GM21576 (cell line): Measurements from ENCODE around the gene CALU.

ENCODE experiments used
- ATAC-seq: cut with Tn5 transposase; IDR thresholded peaks from one replicate; pipeline ENCODE4 v1.9.1; 2021; ENCODE audit warnings: mild to moderate bottlenecking, moderate library complexity; ENCODE audit not compliant: unreplicated experiment

Gene CALU

DNA sequence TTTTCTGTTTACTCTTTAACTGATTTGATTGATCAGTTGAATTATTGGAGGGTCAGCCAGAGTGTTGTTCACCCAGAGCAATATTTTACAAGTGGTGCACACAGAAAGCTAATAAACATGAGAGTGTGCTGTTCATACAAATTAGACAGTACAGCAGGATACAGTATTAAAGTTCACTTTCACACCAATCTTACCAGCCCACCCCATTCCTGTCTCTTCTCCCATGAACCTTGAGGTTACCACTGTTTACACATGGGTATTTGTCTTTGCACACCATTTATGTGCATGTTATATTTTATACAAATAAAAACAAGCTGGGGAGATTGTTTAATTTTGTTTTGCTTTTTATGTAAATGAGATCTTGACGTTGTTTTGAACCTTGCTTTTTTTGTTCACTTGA lies 6.5 kb downstream of the CALU start:
- no peak for ATAC-seq

DNA sequence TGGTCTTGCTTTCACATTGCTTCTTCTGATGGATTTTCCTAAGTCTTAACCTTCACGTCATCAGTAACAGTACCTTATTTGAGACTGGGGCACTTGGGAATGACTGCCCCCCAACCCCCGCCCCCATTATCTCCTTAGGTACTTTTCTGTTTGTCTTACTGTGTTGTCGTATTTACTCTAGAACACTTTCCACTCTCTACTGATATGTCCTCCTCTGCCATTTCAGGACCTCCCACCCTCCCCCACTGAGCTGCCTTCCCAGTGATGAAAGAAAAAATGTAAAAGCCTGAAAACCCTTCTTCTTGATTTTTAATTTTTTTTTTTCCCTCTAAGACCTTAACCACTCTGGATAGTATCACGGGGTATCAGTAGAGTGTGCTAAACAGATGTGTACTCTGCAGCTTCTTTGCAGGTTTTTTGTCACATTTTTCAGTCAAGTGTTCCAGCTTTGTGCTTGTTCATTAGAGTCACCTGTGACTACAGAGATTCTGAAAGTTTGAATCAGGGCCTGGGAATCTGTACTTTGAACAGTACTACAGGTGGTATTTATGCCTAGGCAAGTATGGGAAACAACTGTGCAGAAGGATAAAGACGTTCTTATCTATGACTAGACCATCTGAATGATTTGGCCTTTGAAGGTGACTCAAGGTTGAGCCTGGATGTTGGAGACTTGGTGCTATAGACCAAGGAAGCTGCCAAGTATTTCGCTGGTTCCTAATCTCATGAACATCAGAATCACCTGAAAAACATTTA lies 8.3 kb downstream of the CALU start:
- ATAC-seq: no peak

DNA sequence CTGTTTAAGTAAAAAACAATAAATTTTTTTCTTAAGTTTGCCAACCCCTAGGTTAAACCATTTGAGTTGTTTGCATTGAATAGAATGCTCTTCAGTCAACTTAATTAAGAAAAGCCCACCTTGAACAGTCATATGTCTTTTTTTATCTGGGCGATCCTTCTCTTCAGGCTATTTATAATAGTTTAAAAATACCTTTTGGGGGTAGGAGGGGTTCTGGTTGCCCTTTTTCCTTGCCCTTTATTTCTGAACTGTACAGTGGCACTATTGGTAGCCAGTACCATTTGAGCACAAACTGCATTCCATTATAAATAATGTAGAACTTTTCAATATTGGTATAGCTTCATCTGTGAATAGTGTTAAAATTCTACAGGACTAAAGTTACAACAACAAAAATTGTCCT lies 13.1 kb downstream of the CALU start:
- ATAC-seq: no peak

DNA sequence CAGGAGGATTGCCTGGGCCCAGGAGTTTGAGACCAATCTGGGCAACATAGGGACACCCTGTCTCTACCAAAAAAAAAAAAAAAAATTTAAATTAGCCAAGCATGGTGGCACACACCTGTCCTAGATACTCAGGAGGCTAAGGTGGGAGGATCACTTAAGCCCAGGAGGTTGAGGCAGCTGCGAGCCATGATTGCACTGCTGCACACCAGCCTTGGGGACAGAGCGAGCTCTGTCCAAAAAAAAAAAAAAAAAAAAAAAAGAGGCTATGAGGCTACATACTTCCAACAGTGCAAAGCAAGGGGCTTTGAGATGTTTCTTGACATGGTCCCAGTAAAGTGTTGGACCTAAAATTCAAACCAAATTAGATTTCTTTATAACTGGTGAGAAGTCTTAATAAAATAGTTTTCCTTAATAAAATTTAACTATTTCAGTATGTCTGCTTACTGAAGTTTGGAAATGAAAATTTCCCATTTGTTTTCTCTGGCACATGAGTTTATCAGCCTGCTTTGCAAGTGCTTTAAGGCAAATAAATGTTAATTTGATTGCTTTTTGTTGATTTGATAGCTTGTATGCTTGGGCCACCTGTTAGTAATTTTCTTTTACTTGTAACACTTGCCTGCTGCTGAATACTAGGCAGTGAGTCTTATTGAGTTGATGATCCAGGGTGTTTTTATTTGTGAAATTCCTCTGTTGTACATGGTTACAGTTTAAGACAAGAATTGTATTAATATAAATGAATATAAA lies 16.1 kb downstream of the CALU start:
- no peak for ATAC-seq

DNA sequence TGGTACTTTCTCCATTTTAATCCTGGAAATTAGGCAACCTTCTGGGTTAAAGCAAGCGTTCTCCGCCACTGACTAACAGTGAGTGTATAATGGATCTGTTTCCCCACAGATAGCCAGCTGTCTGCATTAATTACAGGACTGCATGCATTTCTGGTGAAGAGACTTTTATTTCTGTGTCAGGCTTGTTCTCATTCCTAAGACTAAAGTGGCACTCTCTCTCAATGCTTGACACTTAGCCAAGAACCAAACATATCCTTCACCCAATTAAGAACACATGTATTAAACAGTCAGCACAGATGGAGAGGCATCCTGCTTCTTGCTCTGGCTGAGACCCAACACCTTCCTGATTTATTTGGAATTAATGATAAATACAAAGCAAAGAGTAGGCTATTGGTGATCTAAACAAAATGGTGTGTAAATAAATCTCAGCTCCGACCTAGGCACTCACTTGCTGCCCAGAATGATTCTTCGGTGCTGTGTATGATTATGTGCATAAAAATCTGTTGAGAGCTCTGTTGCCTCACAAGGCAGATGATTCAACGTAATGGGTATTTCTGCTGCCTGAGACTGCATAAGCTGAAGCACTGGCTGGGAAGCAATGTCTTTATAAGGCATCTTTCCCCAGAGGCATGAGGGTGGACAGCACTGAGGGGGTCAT lies 16.8 kb downstream of the CALU start:
- no peak for ATAC-seq

DNA sequence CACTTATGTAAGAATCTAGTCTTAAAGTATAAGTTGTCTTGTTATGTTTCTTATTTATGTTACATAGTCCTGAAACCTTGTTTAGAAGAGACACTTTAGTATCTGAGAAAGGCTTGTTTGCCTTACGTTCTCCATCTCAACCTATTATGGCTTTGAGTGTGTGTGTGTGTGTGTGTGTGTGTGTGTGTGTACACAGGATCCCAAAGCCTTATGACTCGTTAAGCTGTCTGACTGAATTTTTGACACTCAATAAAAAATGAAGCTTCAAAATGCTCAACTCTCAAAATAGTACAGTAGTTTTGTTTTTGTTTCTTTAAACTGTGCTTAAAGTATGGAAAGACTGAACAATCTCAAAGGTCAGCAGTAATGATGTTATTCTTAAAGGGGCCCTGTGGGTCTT lies 18.0 kb downstream of the CALU start:
- ATAC-seq: no peak

DNA sequence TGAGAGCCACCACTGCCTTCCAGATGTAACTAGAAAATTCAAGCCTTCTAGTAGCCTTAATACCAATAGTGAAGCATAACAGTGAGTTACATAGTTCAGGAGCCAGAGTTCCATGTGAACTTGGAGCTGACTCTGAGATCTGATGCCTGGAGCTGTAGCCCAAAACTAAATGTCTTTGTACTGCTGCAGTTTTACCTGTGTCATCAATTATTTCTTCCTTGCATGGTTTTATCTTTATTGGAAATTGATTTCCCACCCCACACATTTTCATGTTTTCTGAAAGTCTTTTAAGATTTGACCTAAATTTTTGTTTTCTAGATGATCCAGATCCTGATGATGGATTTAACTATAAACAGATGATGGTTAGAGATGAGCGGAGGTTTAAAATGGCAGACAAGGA lies 19.4 kb downstream of the CALU start:
- no peak for ATAC-seq

DNA sequence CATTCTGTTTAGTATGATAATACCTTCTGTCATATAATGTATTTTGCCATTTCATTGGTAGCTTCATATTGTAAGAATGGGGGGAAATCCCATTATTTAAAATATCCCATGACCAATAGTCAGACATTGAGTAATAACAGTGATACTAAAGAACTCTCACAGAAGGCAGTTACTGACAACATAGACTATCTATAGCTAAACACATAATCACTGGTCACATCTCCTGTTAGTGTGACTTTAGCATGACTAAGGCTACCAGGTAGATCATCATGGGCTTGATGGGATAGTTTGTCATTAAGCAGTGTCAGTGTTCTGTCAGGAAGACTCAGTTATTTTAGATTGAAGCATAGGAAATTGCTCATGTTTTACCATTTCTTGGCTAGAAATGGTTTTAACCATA lies 20.1 kb downstream of the CALU start:
- ATAC-seq: no peak

DNA sequence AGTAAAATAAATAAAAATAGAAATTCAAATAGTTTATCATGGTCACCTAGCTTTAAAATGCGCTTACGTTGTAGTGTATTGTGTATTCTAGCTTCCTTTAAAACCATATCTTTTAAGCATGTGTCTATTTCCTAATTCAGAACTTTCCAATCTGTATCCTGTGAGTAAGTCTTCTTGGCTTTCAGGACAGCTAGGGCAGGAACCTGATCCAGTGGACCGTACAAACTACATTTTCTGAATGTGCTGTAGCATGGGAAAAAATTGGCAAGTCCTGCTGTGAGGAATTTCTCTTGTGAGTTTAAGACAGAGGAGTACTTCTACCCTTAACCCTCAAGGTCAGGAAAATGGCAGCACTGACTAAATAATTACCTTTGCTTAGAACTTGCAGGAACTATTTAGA lies 24.4 kb downstream of the CALU start:
- no peak for ATAC-seq

DNA sequence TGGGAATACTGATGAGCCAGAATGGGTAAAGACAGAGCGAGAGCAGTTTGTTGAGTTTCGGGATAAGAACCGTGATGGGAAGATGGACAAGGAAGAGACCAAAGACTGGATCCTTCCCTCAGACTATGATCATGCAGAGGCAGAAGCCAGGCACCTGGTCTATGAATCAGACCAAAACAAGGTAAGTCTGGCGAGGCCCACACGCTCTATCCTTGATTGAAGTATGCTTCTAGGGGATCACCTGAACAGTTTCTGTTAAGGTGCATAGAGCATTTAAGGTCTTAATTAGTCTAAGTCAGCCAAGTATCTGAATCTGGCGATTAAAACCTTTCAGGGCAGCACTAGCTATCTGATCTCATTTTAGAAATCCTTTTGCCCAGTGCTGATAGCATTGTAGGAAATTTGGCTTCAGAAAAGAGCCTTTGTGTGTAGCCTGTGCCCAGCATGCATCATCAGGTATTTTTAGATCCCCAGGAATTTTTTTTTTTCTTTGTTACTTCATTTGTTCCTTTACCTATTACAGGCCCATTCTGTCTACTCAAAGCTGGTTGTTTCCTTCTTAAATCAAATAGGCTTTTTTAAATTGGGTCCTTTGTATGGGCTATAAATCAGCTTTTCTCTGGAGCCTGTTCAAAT lies 28.4 kb downstream of the CALU start:
- ATAC-seq: no peak

DNA sequence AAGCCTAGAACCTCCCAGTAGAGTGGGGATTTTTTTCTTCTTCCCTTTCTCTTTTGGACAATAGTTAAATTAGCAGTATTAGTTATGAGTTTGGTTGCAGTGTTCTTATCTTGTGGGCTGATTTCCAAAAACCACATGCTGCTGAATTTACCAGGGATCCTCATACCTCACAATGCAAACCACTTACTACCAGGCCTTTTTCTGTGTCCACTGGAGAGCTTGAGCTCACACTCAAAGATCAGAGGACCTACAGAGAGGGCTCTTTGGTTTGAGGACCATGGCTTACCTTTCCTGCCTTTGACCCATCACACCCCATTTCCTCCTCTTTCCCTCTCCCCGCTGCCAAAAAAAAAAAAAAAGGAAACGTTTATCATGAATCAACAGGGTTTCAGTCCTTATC lies 31.1 kb downstream of the CALU start:
- no peak for ATAC-seq

DNA sequence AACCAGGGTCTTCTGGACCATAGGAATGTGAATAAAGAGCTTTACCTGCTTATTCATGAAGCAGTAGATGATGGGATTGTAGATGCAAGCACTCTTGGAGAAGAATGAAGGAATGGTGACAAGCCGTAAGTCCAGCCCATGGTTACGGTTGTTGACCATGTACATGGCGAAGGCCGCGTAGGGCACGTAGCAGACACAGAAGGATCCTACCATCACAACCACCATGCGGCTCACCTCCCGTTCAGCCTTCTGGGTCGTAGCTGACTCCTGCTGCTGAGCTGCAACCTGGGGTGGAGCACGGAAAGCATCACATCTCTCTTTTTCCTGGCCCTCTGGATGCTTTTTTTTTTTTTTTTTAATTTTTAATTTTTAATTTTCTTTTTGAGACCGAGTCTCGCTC lies 34.4 kb downstream of the CALU start:
- ATAC-seq: no peak

DNA sequence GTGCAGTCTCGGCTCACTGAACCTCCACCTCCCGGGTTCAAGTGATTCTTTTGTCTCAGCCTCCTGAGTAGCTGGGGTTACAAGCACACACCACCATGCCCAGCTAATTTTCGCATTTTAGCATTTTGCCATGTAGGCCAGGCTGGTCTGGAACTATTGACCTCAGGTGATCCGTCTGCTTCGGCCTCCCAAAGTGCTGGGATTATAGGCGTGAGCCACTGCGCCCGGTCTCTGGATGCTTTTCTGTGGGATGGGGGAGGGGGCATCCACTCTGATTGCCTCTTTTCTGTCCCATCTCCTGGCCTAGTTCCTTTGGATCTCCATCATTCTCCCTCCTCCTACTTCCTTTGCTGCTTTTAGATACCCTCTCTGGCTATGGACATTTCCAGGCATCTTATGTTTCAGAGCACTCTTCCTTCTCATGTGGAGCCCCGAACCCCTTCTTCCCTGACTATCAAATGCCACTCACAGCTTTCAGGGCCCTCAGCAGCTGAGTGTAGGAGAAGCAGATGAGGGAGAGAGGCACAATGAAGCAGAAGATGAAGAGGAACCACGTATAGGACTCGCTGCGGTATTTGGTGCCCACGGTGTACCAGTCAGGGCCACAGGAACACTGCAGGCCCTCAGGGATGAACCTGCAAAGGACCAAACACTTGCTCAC lies 35.0 kb downstream of the CALU start:
- ATAC-seq: no peak

DNA sequence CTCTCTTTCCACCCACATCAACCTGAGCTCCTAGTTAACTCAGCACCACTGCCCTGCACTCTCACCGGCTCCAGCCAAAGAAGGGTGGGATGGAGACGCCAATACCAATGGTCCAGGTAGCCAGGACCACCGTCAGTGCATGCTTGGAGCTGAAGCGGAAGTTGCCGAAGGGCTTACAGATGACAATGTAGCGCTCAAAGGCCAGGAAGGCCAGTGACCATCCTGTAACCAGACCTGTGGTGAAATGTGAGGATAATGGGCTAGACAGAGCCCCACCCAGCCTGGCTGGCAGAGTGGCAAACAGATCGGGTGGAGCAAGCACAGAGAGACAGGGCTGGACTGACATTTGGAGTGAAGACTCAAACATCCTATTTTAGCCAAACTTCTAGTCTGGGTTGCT lies 35.8 kb downstream of the CALU start:
- ATAC-seq: no peak

DNA sequence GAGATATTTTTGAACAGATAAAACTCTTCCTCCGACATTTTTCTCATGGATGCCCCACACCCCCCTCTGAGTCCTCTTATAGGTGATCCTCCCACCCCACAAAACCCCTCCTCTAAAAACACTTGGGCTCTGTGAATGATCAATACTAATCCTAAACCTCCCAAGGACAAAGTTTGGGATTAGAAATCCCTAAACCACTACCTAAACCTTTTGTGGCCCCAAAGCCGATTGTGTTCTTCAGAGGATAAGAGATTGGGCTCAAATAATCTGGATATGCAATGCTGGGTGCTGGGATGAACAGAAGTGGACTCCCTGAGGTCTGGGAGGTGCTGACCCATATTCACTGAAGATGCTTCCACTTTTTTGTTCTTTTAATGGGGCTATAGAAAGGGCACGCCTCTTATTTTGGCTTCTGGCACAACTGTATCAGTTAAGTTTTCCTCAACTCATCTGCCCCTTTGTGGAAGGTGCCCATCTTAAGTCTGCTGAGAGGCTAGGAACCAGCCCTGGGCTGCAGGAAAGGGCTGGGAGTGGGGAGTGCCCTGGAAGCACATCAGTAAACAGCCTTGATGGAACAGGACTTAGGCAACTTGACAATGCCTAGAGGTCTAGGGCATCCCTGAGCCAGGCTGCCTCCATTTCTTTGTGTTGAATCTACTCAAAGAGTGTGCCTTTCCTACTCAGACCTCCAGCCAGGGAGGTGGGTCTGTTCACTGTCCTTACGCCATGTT lies 36.8 kb downstream of the CALU start, which contains the start of gene OPN1SW:
TSS of gene OPN1SW (minus strand) at position 51 of the 731 bp plus-strand sequence. CDS start at position 38, 13 bp downstream.
- ATAC-seq: no peak

DNA sequence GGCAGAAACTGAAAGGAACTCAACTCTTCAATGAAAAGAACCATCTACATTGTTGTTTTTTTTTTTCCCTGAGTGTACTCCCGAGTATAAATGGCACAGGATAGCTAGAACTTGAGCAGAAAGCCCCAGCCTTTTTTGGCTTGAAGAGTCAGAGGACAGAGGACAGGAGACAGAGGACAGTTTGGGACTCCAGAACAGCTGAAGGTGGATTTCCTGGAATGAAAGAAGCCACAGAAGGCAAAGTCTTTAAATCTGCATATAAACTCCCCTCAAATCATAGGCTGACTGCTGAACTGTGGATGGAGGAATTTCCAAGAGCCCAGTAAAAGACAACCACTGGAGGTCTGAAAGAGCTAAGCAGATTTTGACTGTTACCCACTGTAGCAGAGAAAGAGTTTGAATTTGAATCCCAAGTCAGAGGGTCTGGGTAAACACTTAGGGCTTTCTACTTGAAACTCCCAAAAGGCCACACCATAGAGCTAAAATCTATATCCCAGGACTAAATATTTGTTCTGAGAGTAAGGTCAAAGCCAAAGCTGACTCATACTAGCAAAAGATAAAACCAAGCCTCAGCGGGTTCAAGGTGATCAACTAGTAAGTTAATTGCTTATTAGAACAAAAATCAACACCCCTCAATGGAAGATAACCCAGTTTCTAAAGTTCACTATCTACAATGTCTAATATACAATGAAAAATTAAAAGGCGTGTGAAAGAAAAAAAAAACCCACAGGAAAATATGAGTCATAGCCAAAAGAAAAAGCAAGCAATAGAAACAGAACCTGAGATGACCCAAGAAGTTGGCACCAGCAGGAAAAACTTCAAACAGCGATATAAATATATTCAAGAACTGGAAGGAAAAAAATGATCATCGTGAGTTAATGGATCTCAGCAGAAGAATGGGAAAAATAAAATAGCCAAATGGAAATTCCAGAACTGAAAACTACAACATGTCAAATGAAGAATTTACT lies 38.3 kb downstream of the CALU start:
- no peak for ATAC-seq

DNA sequence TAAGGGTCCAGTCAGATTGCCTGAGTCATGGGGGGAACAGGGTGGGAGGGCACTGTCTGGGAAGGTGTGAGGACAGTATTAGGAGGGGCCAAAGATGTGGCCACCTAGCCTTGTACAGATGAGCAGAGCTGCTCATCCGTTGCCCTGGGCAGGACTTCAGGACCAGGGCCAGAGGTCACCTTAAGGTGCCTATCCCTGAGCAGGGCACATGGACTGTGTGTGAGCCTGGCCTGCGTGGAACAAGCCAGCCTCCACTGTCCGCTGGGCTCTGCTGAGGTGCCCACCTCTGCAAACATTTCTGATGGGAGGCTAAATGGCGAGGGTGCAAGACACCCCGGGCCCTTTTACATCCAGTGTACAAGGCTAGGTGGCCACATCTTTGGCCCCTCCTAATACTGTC lies 39.8 kb downstream of the CALU start:
- ATAC-seq: no peak

DNA sequence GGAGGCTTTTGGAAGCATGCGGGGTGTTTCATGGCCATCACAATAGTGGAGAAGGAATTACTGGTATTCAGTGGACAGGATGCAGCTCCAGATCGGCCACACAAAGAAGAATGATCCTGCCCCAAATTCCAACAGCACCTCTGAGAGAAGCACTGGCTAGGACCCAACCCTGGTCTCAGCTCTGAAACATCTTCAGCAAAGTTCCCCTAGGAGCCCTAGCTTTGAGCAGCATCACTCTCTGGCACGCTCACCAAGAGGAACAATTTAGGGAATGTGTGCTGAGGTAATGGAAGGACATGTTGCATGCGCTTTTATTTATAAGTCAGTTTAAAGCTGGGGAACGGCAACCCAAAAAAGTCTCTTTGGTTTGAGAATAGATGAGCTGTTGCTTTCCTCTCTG lies 42.0 kb downstream of the CALU start:
- no peak for ATAC-seq

DNA sequence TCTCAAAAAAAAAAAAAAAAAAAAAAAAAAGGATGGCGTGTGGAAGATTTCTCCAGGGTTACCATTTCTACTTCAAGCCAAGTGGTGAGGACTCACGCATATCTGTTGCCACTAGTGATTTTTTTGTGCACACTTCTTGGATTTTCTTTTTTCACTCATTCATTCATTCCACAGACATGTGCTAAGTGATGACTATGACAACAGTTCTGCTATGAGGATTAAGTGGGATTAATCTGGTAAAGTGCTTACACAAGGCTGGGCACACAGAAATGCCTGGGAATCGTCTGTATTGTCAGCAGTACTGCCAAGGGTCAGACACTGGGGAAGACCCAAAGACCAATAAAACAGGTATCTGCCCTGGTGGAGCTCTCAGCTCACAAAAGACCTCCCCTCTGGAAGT lies 42.7 kb downstream of the CALU start:
- ATAC-seq: no peak
